ENCODE measurements around the gene PTMS.

Gene PTMS

GRCh38 chr12:6784296-6784695 is 18.1 kb downstream of the PTMS start:
- no peak for TF ChIP-seq TSHZ2 (CRISPR knock-in tag; IDR thresholded peaks at IDR 0.05)
- ATAC-seq: no peak

- no peak for ATAC-seq
- TF ChIP-seq CSDC2 (CRISPR knock-in tag; IDR thresholded peaks at IDR 0.05) (no peak), PATZ1 (CRISPR knock-in tag; IDR thresholded peaks at IDR 0.05; ENCODE audit: borderline replicate concordance) (no peak), GLIS3 (CRISPR knock-in tag; IDR thresholded peaks at IDR 0.05) (no peak), BACH2 (CRISPR knock-in tag; IDR thresholded peaks at IDR 0.05; ENCODE audit: borderline replicate concordance) (no peak)
Measured at GRCh38 chr12:6784761-6785160, 18.6 kb downstream of the PTMS start.

- ATAC-seq: no peak
- no peak for TF ChIP-seq TSHZ2 (CRISPR knock-in tag; IDR thresholded peaks at IDR 0.05)
- no peak for TF ChIP-seq CSDC2 (CRISPR knock-in tag; IDR thresholded peaks at IDR 0.05)
- no peak for TF ChIP-seq ARNTL (CRISPR knock-in tag; IDR thresholded peaks at IDR 0.05; ENCODE audit: borderline replicate concordance, low read depth)
- TF ChIP-seq SNAI2 (CRISPR knock-in tag; IDR thresholded peaks at IDR 0.05): no peak
- no peak for TF ChIP-seq ZNF70 (CRISPR knock-in tag; IDR thresholded peaks at IDR 0.05)
- TF ChIP-seq ZNF565 (CRISPR knock-in tag; conservative IDR thresholded peaks at IDR 0.05; ENCODE audit: low read depth): no peak
- TF ChIP-seq RARB (CRISPR knock-in tag; IDR thresholded peaks at IDR 0.05): no peak
- TF ChIP-seq TCF4 (CRISPR knock-in tag; IDR thresholded peaks at IDR 0.05; ENCODE audit: borderline replicate concordance): no peak
- TF ChIP-seq GLIS3 (CRISPR knock-in tag; IDR thresholded peaks at IDR 0.05): no peak
- TF ChIP-seq CREB5 (CRISPR knock-in tag; IDR thresholded peaks at IDR 0.05; ENCODE audit: low read depth): no peak
- no peak for TF ChIP-seq ZNF8 (CRISPR knock-in tag; IDR thresholded peaks at IDR 0.05)
- TF ChIP-seq ZFP30 (CRISPR knock-in tag; IDR thresholded peaks at IDR 0.05): no peak
- no peak for TF ChIP-seq ZC3H10 (CRISPR knock-in tag; IDR thresholded peaks at IDR 0.05)
- no peak for TF ChIP-seq PATZ1 (CRISPR knock-in tag; IDR thresholded peaks at IDR 0.05; ENCODE audit: borderline replicate concordance)
- TF ChIP-seq POU6F1 (CRISPR knock-in tag; IDR thresholded peaks at IDR 0.05; ENCODE audit: borderline replicate concordance, low read depth): no peak
- TF ChIP-seq ZFP3 (CRISPR knock-in tag; IDR thresholded peaks at IDR 0.05): no peak
- no peak for TF ChIP-seq TOX (CRISPR knock-in tag; IDR thresholded peaks at IDR 0.05; ENCODE audit: borderline replicate concordance)
Measured at GRCh38 chr12:6786416-6787094, 20.4 kb downstream of the PTMS start.

All from SK-N-SH treated with all-trans-retinoic acid at 6 μM for 48 hours (cell line).